A673 (cell line): Measurements from ENCODE around the gene EFNA2. TPM values are rescaled to one million over a fixed set of nuclear protein-coding genes. Genes with fewer than 3 reads are reported as not detected.

Experiments
- BruUV-seq: library from RNA; stranded (reverse); fragments of 400-500 nt; replicated peaks from 2 replicates; lab custom pipeline; 2021; lab: Mats Ljungman, UMichigan
- CTCF ChIA-PET: fragments of 300-600 bp; sonication (Branson Sonifier 250); formaldehyde crosslinking; loops from one replicate; lab custom pipeline; 2022; ENCODE audit warnings: antibody characterized with exemption; lab: Charles Lee
- POLR2A ChIA-PET: fragments of 300-600 bp; sonication (Branson Sonifier 250); formaldehyde crosslinking; loops from one replicate; lab custom pipeline; 2022; ENCODE audit warnings: antibody characterized with exemption; ENCODE audit not compliant: low non-redundant PET; lab: Charles Lee
- DNase-seq: peaks from one replicate; pipeline ENCODE4 v3.0.0-alpha.2; 2015; ENCODE audit warnings: low spot score
- H3K27ac ChIP-seq: fragments of 200-600 bp; sonication (generic); 2 replicates; pipeline ENCODE4 v1.5.1; 2016; ENCODE audit warnings: mixed run types, low read depth, mild to moderate bottlenecking, mixed read lengths, antibody characterized with exemption, low read length; ENCODE audit not compliant: poor library complexity, severe bottlenecking
- H3K27me3 ChIP-seq: fragments of 200-600 bp; sonication (generic); replicated peaks from 2 replicates; pipeline ENCODE4 v1.6.1; 2017; ENCODE audit warnings: mixed run types, low read depth, mild to moderate bottlenecking, mixed read lengths, antibody characterized with exemption, low read length; ENCODE audit not compliant: insufficient read depth, poor library complexity
- H3K36me3 ChIP-seq: fragments of 200-600 bp; sonication (generic); 2 replicates; pipeline ENCODE4 v1.6.1; 2016; ENCODE audit warnings: mixed run types, mild to moderate bottlenecking, mixed read lengths, antibody characterized with exemption, low read length; ENCODE audit not compliant: insufficient read depth, poor library complexity, severe bottlenecking
- H3K4me1 ChIP-seq: fragments of 200-600 bp; sonication (generic); 2 replicates; pipeline ENCODE4 v1.6.1; 2017; ENCODE audit warnings: mixed run types, mild to moderate bottlenecking, mixed read lengths, antibody characterized with exemption, low read length; ENCODE audit not compliant: insufficient read depth, poor library complexity, severe bottlenecking
- H3K4me3 ChIP-seq: fragments of 200-600 bp; sonication (generic); 2 replicates; pipeline ENCODE4 v1.5.1; 2016; ENCODE audit warnings: low read depth, mixed run types, mild to moderate bottlenecking, mixed read lengths, low read length; ENCODE audit not compliant: poor library complexity, severe bottlenecking
- H3K9me3 ChIP-seq: fragments of 200-600 bp; sonication (generic); 2 replicates; pipeline ENCODE4 v1.6.1; 2016; ENCODE audit warnings: mixed run types, low read depth, mild to moderate bottlenecking, mixed read lengths, antibody characterized with exemption, low read length; ENCODE audit not compliant: poor library complexity, severe bottlenecking
- EZH2 ChIP-seq: fragments of 200-600 bp; sonication (generic); IDR thresholded peaks from 2 replicates; pipeline ENCODE4 v1.6.1; 2017; ENCODE audit warnings: borderline replicate concordance, low read depth, mild to moderate bottlenecking, mixed read lengths, antibody characterized with exemption, low read length; ENCODE audit not compliant: poor library complexity, severe bottlenecking
- intact Hi-C: fragments of 100-400 bp; cut with micrococcal nuclease; formaldehyde crosslinking; loops from one replicate; pipeline ENCODE4 v1.10.0; 2022; ENCODE audit not compliant: unreplicated experiment
- total RNA-seq: library from RNA; stranded (reverse); gene quantifications from 2 replicates; pipeline ENCODE4 v1.2.3, GENCODE V29; 2021
- TF ChIP-seq, protein P1 (sequence below): fragments of 300-800, 200-600 bp; sonication (generic); conservative IDR thresholded peaks from 2 replicates; pipeline ENCODE4 v1.5.1; 2017; ENCODE audit warnings: low read depth, mild to moderate bottlenecking, antibody characterized with exemption, low read length, moderate library complexity, mixed read lengths

The EFNA2 gene
- total RNA-seq, 1 experiment from 2014 or later = 0.64 TPM

GRCh38 chr19:1259876-1260748 lies 25.6 kb upstream of the EFNA2 start:
- no peak for DNase-seq
- H3K36me3 ChIP-seq = peaks cover 29% of the 10 kb centered on the region
- no peaks in the 10 kb centered on the region for H3K9me3 ChIP-seq
- peak overlapping the region; percentile 77 for H3K27ac ChIP-seq
- ChIA-PET POLR2A (interaction anchor here (1.5 kb wide), 1 partner anchor 9 kb away, joined by 3 read pairs; the partner anchor contains the start of gene CIRBP), CTCF (no interaction called here)
- no peak for TF ChIP-seq EZH2
- TF ChIP-seq, protein P1, sequence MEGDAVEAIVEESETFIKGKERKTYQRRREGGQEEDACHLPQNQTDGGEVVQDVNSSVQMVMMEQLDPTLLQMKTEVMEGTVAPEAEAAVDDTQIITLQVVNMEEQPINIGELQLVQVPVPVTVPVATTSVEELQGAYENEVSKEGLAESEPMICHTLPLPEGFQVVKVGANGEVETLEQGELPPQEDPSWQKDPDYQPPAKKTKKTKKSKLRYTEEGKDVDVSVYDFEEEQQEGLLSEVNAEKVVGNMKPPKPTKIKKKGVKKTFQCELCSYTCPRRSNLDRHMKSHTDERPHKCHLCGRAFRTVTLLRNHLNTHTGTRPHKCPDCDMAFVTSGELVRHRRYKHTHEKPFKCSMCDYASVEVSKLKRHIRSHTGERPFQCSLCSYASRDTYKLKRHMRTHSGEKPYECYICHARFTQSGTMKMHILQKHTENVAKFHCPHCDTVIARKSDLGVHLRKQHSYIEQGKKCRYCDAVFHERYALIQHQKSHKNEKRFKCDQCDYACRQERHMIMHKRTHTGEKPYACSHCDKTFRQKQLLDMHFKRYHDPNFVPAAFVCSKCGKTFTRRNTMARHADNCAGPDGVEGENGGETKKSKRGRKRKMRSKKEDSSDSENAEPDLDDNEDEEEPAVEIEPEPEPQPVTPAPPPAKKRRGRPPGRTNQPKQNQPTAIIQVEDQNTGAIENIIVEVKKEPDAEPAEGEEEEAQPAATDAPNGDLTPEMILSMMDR = no peak
- intact Hi-C loops = no loop called here
- BruUV-seq = no TSS peak
- peak overlapping the region; percentile 82 for H3K4me3 ChIP-seq
- no peaks in the 10 kb centered on the region for H3K27me3 ChIP-seq
- peaks cover 74% of the 10 kb centered on the region for H3K4me1 ChIP-seq

DNA sequence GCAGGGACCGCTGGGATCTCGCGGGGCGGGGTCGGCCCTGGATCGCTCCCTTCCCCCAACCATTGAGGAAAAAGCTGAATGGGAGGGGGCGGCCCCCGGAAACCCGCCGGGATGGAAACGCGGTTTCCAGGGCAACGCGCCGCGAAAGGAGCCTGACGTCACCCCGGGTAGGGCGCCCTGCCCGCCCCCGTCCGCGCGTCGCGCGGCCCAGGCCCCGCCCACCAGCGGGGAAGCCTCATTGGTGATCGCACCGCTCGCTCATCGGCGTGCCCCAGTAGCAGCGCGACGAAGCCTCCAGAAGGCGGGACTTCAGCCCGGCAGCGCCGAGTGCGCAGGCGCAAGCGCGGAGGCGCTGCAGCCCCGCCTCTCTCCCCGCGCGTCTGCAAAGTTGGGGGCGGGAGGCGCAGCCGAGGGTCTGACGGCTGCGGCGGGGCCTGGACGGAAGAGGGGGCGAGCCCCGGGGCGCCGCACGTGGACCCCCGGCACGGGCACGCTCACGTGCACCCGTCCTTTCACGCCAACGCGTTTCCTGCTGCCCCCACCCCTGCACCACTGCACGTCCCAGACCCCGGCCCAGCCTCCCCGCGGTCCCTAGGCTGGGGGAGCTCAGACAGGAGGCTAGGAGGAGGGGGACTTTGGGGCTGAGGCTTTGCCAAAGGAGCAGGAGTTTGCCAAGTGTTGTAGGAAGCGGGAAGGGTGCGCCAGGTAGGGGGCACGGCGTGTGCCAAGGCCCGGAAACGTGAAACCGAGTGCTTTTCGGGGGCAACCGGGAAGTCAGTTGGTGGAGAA lies 24.7 kb upstream of the EFNA2 start:
- TF ChIP-seq, protein P1 = no peak
- no peak for TF ChIP-seq EZH2
- peaks cover 74% of the 10 kb centered on the region for H3K4me1 ChIP-seq
- ChIA-PET CTCF (interaction anchor here (1.1 kb wide), 1 partner anchor 17 kb away, joined by 4 read pairs; no protein-coding TSS in a partner anchor), POLR2A (interaction anchor here (1.5 kb wide), 1 partner anchor 8 kb away, joined by 3 read pairs; the partner anchor contains the start of gene CIRBP)
- H3K27me3 ChIP-seq = no peaks in the 10 kb centered on the region
- peak overlapping the region; percentile 82 for H3K4me3 ChIP-seq
- H3K9me3 ChIP-seq = no peaks in the 10 kb centered on the region
- DNase-seq = peak; percentile 98
- intact Hi-C loops = no loop called here
- H3K27ac ChIP-seq = peak overlapping the region; percentile 90
- peaks cover 21% of the 10 kb centered on the region for H3K36me3 ChIP-seq
- BruUV-seq = no TSS peak

GRCh38 chr19:1261538-1261797 lies 24.2 kb upstream of the EFNA2 start:
- BruUV-seq = no TSS peak
- POLR2A ChIA-PET = interaction anchor here (1.5 kb wide), 1 partner anchor 7 kb away, joined by 3 read pairs; the partner anchor contains the start of gene CIRBP
- intact Hi-C loops = no loop called here
- DNase-seq = peak; percentile 75
- Histone ChIP-seq H3K36me3 (peaks cover 16% of the 10 kb centered on the region), H3K27ac (peak overlapping the region; percentile 90), H3K4me3 (peak overlapping the region; percentile 82), H3K27me3 (no peaks in the 10 kb centered on the region), H3K9me3 (no peaks in the 10 kb centered on the region), H3K4me1 (peaks cover 74% of the 10 kb centered on the region)
- CTCF ChIA-PET = interaction anchor here (1.1 kb wide), 1 partner anchor 17 kb away, joined by 4 read pairs; no protein-coding TSS in a partner anchor
- TF ChIP-seq, protein P1 = peak; percentile 42
- TF ChIP-seq EZH2 = no peak
